HCT116 (cell line): ENCODE results near the gene TFB2M.
"Not testable (repeated sequence)": the region's sequence is repeated elsewhere in the genome, so short reads cannot be mapped to it uniquely, and the experiment has no call there.

Source experiments
- EZH2 ChIP-seq: fragments of 200-600 bp; sonication (generic); IDR thresholded peaks from 2 replicates; pipeline ENCODE4 v1.6.1; 2017; ENCODE audit warnings: antibody characterized with exemption, mixed run types
- POLR2A ChIP-seq: IDR thresholded peaks from 2 replicates; pipeline ENCODE4 v1.7.0; 2011; ENCODE audit warnings: borderline replicate concordance; ENCODE audit not compliant: insufficient read depth, insufficient read length; ENCODE audit errors: extremely low read depth
- POLR2AphosphoS5 ChIP-seq: IDR thresholded peaks from 2 replicates; pipeline ENCODE4 v1.6.1; 2011; ENCODE audit warnings: mild to moderate bottlenecking, low read depth, low read length, moderate library complexity
- SP1 ChIP-seq: IDR thresholded peaks from 2 replicates; pipeline ENCODE4 v1.6.1; 2012; ENCODE audit warnings: low read depth
- YY1 ChIP-seq: IDR thresholded peaks from 2 replicates; pipeline ENCODE4 v1.6.1; 2011; ENCODE audit warnings: low read length, low read depth, moderate library complexity, mild to moderate bottlenecking; ENCODE audit not compliant: insufficient replicate concordance; ENCODE audit errors: extremely low read depth
- TF ChIP-seq, protein P1 (sequence below), 3 experiments: fragments of 200-600 bp in 1 of 3; sonication (generic) in 1 of 3; IDR thresholded peaks in 2 of 3; conservative IDR thresholded peaks in 1 of 3; 2 replicates each; pipeline ENCODE4 v1.5.1; 2012 to 2017; ENCODE audit warnings: low read depth in 2 of 3, low read length in 2 of 3, antibody characterized with exemption in 1 of 3, borderline replicate concordance in 1 of 3, control low read depth in 1 of 3, mild to moderate bottlenecking in 1 of 3, mixed read lengths in 1 of 3, mixed run types in 1 of 3, moderate library complexity in 1 of 3; ENCODE audit not compliant: insufficient read depth in 1 of 3
- TF ChIP-seq, protein P2 (sequence below): IDR thresholded peaks from 2 replicates; pipeline ENCODE4 v1.6.1; 2012; ENCODE audit warnings: low read depth

DNA sequence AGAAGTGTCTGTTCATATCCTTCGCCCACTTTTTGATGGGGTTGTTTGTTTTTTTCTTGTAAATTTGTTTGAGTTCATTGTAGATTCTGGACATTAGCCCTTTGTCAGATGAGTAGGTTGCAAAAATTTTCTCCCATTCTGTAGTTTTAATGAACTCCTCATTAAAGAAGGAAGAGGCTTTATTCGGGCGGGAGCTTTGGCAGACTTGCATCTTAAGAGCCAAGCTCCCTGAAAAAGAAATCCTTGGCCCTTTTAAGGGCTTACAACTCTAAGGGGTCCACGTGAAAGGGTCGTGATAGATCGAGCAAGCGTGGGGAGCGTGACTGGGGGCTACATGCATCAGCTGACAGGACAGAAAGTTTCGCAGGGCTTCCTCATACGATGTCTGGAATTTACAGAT, 23.9 kb upstream of the TFB2M start:
- TF ChIP-seq, protein P1, sequence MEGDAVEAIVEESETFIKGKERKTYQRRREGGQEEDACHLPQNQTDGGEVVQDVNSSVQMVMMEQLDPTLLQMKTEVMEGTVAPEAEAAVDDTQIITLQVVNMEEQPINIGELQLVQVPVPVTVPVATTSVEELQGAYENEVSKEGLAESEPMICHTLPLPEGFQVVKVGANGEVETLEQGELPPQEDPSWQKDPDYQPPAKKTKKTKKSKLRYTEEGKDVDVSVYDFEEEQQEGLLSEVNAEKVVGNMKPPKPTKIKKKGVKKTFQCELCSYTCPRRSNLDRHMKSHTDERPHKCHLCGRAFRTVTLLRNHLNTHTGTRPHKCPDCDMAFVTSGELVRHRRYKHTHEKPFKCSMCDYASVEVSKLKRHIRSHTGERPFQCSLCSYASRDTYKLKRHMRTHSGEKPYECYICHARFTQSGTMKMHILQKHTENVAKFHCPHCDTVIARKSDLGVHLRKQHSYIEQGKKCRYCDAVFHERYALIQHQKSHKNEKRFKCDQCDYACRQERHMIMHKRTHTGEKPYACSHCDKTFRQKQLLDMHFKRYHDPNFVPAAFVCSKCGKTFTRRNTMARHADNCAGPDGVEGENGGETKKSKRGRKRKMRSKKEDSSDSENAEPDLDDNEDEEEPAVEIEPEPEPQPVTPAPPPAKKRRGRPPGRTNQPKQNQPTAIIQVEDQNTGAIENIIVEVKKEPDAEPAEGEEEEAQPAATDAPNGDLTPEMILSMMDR (IDR thresholded peaks at IDR 0.05 in 2 of 3, conservative IDR thresholded peaks at IDR 0.05 in 1 of 3; ENCODE audit: borderline replicate concordance in 1 of 3, insufficient read depth in 1 of 3, low read depth in 2 of 3, low read length in 2 of 3), result not testable (repeated sequence)
- TF ChIP-seq POLR2A, EZH2, POLR2AphosphoS5, SP1, YY1: not testable (repeated sequence)
- TF ChIP-seq, protein P2, sequence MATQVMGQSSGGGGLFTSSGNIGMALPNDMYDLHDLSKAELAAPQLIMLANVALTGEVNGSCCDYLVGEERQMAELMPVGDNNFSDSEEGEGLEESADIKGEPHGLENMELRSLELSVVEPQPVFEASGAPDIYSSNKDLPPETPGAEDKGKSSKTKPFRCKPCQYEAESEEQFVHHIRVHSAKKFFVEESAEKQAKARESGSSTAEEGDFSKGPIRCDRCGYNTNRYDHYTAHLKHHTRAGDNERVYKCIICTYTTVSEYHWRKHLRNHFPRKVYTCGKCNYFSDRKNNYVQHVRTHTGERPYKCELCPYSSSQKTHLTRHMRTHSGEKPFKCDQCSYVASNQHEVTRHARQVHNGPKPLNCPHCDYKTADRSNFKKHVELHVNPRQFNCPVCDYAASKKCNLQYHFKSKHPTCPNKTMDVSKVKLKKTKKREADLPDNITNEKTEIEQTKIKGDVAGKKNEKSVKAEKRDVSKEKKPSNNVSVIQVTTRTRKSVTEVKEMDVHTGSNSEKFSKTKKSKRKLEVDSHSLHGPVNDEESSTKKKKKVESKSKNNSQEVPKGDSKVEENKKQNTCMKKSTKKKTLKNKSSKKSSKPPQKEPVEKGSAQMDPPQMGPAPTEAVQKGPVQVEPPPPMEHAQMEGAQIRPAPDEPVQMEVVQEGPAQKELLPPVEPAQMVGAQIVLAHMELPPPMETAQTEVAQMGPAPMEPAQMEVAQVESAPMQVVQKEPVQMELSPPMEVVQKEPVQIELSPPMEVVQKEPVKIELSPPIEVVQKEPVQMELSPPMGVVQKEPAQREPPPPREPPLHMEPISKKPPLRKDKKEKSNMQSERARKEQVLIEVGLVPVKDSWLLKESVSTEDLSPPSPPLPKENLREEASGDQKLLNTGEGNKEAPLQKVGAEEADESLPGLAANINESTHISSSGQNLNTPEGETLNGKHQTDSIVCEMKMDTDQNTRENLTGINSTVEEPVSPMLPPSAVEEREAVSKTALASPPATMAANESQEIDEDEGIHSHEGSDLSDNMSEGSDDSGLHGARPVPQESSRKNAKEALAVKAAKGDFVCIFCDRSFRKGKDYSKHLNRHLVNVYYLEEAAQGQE, result not testable (repeated sequence)
